H1 (cell line): ENCODE results near the gene CCDC157. TPM values are rescaled to one million over a fixed set of nuclear protein-coding genes. Genes with fewer than 3 reads are reported as not detected.

ENCODE experiments used
- RNF2 ChIP-seq: fragments of 200-900, 300-1000 bp; sonication (generic); IDR thresholded peaks from 2 replicates; pipeline ENCODE4 v1.7.1; 2016; ENCODE audit warnings: borderline replicate concordance, low read depth, mild to moderate bottlenecking, antibody characterized with exemption, low read length; ENCODE audit not compliant: poor library complexity, severe bottlenecking; ENCODE audit errors: missing control alignments
- polyA plus RNA-seq, 7 experiments: library from polyadenylated mRNA; depleted of rRNA in 3 of 7; stranded (reverse) in 5 of 7; unstranded in 2 of 7; fragments of >200 nt in 5 of 7; fragments of 200-250 nt in 2 of 7; gene quantifications; 1 replicate in 5 of 7; 2 replicates in 1 of 7; 4 replicates in 1 of 7; pipeline versions ENCODE4 v1.2.1 to v1.2.3, GENCODE V29; 2011 to 2013; ENCODE audit warnings: missing spikeins in 2 of 7, mixed read lengths in 2 of 7
- total RNA-seq: library from RNA; stranded (reverse); fragmentation: NEBNext Ultra II Directional; extraction: Animal tissue kit (Norgen Biotek cat#: 25700); gene quantifications from 2 replicates; pipeline ENCODE4 v1.2.1, GENCODE V29; 2021

Gene CCDC157
- total and polyA plus RNA-seq, 2 of the 8 experiments (the other 6 are each of a cell fraction or from before 2014, with no cell fraction given), result 4.1 to 8.4 TPM

DNA sequence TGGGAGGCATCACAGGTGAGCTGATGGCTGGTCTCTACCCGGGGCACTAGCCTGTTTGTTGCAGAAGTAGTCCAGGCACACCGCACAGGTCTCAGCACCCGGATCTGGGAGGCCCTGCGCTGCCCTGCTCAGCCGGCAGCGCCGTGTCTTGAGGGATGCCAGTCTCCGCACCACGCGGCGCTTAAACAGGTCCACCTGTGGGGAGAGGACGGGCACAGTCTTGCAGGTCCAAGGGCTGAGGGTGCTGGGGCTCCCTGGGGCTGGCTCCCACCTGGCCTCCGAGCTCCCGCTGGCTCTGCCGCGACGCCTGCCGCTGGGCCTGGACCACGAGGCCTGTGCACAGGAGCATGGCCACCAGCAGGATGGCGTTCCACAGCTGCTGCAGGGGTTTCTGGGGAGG lies 23.2 kb downstream of the CCDC157 start (continued):
- TF ChIP-seq RNF2, result no peak
